Breast epithelium (tissue), 3 donors: ENCODE measurements around the gene RP2.

Experiments used
- CTCF ChIP-seq, 3 donors: fragments of 450-650 bp; IDR thresholded peaks; one replicate each; pipeline ENCODE4 v1.5.1; 2016 to 2017; ENCODE audit warnings: antibody characterized with exemption in 3 of 3, mild to moderate bottlenecking in 3 of 3, moderate library complexity in 3 of 3
- POLR2A ChIP-seq: fragments of 450-650 bp; IDR thresholded peaks from one replicate; pipeline ENCODE4 v1.6.1; 2016; ENCODE audit warnings: antibody characterized with exemption, mild to moderate bottlenecking, moderate library complexity
- POLR2AphosphoS5 ChIP-seq, 3 donors: sonication (generic); formaldehyde crosslinking; IDR thresholded peaks; one replicate each; pipeline ENCODE4 v1.6.1; 2017; ENCODE audit warnings: antibody characterized with exemption in 3 of 3

- no peak for TF ChIP-seq POLR2A
- TF ChIP-seq CTCF (IDR thresholded peaks at IDR 0.05): no peak
- no peak for TF ChIP-seq POLR2AphosphoS5 (IDR thresholded peaks at IDR 0.05)
Measured at GRCh38 chrX:46792810-46793188, 44.0 kb upstream of the RP2 start.
